Hematopoietic multipotent progenitor cell treated with erythropoietin and hydrocortisone succinate and interleukin-3 and kit ligand, for 8 days (in vitro differentiated cells): ENCODE data around the gene ARHGEF7.
"Not testable (repeated sequence)": the region's sequence is repeated elsewhere in the genome, so short reads cannot be mapped to it uniquely, and the experiment has no call there.

Experiments
- DNase-seq: peaks from one replicate; pipeline ENCODE4 v3.0.0-alpha.2; 2015

Gene ARHGEF7

DNA sequence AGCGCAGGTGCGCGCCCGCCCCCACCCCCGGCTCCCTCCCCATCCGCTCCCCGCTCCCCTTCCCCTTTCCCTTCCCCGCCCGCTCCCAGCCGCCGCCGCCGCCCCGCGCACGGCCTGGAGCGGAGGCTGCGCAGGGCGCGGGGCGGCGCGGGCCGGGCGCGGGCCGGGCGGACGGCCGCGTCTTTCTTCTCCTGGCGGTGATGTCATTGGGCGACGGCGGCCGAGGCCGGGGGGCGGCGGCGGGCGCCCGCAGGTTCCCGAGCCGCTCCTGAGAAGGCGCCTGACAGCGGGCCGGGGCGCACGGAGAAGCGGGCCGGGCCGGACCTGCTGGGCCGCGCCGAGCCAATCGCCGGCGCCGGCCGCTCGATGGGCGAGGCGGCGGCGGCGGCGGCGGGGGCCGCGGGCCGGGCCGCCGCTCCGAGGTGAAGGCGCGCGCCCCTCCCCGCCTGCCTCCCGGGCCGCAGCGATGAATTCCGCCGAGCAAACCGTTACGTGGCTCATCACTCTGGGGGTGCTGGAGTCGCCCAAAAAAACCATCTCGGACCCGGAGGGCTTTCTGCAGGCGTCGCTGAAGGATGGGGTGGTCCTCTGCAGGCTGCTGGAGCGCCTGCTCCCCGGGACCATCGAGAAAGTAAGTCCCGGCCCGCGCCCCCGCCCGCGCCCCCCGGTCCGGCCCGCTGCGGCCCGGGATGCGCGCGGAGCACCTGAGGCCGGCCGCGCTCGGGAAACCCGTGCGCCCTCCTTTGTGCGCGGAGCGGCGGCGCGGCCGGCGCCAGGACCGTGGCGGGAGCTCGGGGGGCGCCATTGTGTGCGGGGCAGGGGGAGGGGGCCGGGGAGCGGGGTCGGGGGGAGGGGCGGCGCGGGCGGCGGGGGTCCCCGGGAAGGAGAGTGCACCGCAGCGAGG, at the start of gene ARHGEF7:
Gene ARHGEF7 (plus strand): TSS at position 250 of the 904 bp plus-strand sequence. CDS start 217 bp downstream, at position 467.
- DNase-seq = no peak

DNA sequence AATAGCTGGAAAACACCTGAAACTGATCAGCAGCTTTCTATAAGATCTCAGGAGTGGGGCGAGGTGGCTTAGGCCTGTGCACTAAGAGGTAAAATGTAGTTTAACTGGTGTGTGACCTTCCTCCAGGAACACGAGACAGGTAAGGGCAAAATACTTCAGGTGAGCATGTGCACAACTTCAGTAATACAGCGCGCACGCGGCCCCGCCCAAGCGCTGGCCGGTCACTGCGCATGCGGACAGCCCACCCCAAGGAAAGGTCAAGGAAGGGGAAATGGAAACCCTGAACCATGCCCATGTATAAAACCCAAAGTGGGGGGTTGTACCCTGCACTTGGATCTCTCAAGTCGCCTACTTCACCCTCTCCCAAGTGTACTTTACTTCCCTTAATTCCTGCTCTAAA, 49.4 kb upstream of the ARHGEF7 start:
- no peak for DNase-seq

- no peak for DNase-seq
Observed at GRCh38 chr13:111066544-111066943, 48.6 kb upstream of the ARHGEF7 start.

DNA sequence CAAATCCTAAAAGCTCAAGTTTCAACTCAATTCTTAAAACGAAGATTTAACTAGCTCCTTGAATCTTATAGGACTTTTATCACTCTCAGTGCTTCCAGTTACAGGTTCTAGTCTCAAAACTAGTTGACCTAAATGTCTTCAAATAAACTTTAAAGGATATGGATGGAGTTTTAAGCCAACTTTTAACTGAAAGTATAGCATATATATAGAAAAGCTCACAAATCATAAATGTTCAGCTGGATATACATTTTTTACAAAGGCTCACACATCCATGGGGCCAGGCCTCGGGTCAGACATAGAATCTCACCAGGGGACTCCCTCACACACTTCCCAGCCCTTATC, 47.1 kb upstream of the ARHGEF7 start:
- no peak for DNase-seq

- DNase-seq = not testable (repeated sequence)
Observed at GRCh38 chr13:111071120-111071519, 44.0 kb upstream of the ARHGEF7 start.

DNA sequence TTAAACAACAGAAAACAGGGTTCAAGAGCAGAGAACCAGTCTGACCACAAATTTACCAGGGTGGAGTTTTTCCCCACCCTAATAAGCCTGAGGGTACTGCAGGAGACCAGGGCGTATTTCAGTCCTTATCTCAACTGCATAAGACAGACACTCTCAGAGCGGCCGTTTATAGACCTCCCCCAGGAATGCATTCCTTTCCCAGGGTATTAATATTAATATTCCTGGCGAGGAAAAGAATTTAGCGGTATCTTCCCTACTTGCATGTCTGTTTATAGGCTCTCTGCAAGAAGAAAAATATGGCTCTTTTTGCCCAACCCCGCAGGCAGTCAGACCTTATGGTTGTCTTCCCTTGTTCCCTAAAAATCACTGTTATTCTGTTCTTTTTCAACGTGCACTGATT, 43.6 kb upstream of the ARHGEF7 start:
- not testable (repeated sequence) for DNase-seq

GRCh38 chr13:111074826-111075225, 40.3 kb upstream of the ARHGEF7 start:
- DNase-seq = no peak

DNA sequence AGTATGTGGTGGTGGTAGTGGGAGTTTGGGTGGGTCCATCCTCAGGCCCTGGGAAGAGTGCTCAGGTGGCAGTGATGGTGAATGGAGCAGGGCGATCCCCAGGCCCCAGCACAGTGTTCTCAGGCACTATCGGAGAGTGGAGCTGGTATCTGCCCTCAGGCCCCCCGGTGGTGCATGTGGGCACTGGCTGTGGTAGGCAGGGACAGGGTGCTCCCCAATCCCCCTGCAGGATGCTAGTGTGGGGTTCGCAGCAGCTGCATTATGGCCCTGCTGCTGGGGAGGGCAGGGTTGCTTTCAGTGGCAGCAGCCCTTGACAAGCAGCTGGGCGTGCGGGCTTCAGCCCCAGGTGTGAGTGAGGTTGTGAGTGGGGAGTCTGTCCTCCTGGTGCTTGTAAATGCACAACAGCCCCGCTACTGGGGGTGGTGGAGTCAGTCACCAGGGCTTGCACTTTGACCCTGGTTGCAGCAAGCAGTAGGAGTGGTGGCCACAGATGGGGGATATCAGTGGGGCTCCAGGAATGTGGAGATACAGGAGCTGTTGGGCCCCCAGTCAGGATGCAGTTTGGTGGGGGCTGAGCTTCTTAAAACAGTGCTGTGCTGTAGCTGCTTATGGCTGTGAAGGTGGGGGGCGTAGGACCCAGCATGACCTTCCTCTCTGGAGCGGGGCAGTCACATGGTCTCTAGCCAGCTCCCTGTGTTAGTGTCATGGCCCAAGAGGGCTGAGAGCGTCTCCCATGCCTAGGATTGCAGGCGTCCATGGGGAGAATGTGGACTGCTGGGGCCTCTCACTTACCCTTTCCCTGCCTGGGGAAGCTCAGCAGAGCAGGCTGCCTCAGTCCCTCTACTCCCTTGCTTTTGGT, 38.7 kb upstream of the ARHGEF7 start:
- DNase-seq = no peak

DNA sequence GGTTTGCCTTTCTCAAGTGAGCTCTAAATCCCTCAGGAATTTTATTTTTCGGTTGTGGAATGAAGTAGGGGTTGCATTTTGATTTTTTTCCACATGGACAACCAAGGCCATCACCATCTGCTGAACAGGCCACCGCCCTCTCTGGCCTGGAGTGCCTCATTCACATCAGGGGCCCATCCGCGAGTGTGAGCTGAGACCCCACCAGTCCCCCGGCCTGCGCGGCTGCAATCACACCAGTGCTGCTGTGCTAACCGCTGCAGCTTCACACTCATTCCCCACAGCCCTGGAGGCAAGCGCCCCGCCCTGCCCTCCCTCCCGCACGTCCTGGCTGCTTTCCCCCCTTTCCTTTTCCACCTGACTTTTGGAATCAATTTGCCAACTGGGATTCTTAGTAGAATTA, 35.7 kb upstream of the ARHGEF7 start:
- no peak for DNase-seq

GRCh38 chr13:111080642-111081041, 34.5 kb upstream of the ARHGEF7 start:
- no peak for DNase-seq

GRCh38 chr13:111082240-111082639, 32.9 kb upstream of the ARHGEF7 start:
- DNase-seq = no peak

GRCh38 chr13:111082769-111083168, 32.3 kb upstream of the ARHGEF7 start:
- not testable (repeated sequence) for DNase-seq

- DNase-seq = not testable (repeated sequence)
Observed at GRCh38 chr13:111083693-111084092, 31.4 kb upstream of the ARHGEF7 start.

GRCh38 chr13:111090169-111090568, 24.9 kb upstream of the ARHGEF7 start:
- no peak for DNase-seq

- no peak for DNase-seq
Observed at GRCh38 chr13:111092685-111093084, 22.4 kb upstream of the ARHGEF7 start.

- DNase-seq = no peak
Observed at GRCh38 chr13:111093136-111093535, 22.0 kb upstream of the ARHGEF7 start.

- DNase-seq = no peak
Observed at GRCh38 chr13:111093634-111094033, 21.5 kb upstream of the ARHGEF7 start.

DNA sequence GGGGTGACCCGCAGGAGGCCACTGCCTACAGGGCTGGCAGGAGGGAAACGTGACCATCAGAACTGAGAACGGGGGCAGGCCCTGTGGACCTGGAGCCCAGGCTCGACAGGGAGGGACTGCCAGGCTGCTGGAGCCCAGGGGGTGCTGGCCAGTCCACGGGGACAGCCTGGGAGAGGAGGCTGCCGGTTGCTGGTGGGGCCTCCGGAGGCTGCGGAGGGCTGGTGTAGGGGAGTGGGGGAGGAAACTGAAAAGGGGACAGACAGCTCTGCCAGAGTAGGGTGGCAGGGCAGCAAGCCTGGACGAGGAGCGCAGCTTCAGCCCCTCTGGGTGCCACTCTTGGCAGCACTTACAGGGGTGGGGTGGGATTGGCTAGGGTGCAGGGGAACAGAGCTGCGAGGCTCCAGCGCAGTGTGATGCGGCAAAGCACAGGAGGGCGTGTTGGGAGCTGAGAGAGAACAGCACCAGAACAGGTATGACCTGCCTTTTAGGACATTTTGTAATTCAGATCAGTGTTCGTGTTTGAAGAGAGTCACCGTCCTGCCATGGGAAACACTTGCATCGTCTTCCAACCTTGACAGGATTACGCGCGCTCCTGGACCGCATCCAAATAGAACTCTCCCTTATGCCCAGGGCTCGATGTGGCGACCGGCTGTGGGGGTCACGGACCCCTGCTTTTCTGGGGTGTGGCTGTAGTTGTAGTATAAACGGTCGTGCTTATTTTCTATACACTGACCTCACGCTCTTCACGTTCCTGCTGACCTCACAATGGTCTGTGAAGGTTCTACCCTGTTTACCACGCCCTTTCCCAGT, 19.9 kb upstream of the ARHGEF7 start:
- no peak for DNase-seq

- no peak for DNase-seq
Observed at GRCh38 chr13:111095911-111096501, 19.1 kb upstream of the ARHGEF7 start.

GRCh38 chr13:111099290-111099689, 15.8 kb upstream of the ARHGEF7 start:
- DNase-seq = no peak

DNA sequence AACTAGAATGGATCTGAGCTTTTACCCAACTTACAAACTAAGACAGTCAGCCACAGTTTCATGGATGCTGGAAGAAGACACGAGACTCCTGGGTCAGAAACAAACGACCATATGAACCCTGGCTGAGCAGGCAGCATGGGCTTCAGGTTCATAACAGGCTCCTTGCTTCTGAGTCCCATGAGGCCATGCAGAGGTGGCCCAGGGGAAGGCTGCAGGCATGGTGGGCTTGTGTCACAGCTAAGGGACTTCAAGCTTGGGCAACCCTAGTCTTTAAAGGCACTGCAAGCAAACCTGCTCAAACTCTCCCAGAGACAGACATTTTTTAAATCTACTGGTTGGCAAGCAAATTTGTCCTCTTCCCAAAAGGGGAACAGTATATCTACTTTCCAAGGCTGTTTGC, 5.1 kb upstream of the ARHGEF7 start:
- no peak for DNase-seq

- no peak for DNase-seq
Observed at GRCh38 chr13:111111376-111111937, 3.7 kb upstream of the ARHGEF7 start.
